ENCODE measurements around the gene GPC6.

The GPC6 gene

GRCh38 chr13:93744886-93745285, 518.3 kb downstream of the GPC6 start:
- DNase-seq (ENCODE audit: low spot score), result no peak

- DNase-seq (ENCODE audit: low spot score), result no peak
Observed at GRCh38 chr13:93745884-93746283, 519.3 kb downstream of the GPC6 start.

DNA sequence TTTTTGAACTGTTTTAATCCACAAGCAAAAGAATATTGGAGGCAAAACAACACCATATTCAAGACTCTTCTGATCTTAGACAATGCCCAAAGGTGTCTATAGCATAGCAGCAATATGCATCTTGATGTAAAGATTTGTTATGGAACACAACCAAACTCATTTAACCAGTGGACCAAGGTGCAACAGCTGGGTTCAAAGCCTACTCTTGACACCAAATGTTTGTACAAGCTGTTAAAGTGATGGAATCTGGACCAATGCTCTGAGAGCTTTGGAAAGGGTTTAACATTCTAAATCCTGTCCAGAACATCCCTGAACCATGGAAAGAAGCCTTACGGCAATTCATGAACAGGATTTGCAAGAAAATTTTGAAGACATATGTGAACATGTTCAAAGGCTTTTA, 520.0 kb downstream of the GPC6 start:
- DNase-seq (ENCODE audit: low spot score), result no peak

DNA sequence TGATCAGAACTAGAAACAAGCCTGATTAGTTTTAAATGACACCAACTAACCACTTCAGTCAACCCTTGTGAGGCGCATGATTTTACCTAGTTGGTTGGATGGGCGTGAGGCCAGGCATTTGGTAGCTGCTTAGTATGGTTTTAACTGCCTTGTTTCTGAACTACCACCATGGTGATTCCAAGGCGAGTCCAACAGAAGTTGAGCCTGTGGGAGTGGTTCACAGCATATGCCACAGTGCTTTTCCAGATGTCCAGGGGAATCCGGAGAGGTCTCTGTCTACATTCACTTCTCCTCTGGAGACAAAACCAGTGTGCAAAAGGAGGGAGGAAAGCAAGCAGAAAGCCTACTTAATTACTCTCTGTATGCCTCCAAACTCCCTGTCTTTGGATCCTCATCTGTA, 524.1 kb downstream of the GPC6 start:
- no peak for DNase-seq (ENCODE audit: low spot score)

DNA sequence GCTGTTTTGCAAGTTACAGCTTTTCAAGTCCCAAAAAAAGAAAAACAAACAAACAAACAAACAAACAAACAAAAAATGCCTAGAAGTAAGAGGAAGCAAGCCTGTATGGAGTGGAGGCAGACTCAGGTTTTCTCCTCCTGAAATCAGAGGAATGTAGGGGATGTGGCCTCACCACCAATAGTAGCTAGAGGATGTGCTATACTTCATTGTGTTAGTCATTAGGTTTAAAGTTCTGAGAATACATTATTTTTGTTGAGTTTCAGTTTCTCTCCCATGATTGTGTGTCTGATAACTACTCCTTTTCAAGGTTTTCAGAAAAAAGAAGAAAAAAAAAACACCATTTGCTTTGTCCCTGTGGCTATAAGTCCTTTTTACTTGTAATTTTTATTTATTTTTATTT, 524.5 kb downstream of the GPC6 start:
- DNase-seq (ENCODE audit: low spot score), result no peak

GRCh38 chr13:93752541-93752940, 525.9 kb downstream of the GPC6 start:
- DNase-seq (ENCODE audit: low spot score), result no peak

DNA sequence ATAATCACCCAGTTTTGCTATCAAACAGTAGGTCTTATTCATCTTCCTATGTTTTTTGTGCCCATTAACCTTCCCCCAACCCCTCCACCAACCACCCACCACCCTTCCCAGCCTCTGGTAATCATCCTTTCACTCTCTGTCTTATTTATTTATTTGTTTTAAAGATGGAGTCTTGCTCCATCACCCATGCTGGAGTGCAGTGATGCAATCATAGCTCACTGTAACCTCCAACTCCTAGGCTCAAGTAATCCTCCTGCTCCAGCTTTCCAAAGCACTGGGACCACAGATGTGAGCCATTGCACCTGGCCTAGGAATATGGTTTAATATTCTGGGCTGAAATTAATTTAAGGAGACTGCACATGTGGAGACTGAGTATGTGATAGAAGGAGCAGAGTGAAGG, 527.0 kb downstream of the GPC6 start:
- DNase-seq (ENCODE audit: low spot score), result no peak

DNA sequence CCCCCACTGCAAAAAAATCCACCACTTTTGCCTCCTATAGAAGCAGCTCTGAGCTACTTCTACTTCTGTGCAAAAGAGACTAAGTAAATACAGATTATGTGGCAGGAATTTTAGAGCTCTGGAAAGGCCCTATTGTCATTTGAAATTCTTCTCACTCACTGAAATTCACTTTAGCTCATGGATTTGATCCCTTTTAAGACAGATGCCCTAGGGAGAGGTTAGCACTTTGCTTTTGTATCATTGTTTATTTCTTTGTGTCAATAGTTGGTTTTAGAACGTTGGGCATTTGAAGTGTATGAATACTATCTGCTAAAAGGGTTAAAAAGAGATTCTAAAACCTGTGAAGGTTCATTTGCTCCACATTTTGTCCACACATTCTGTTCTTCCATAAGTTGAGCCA, 528.7 kb downstream of the GPC6 start:
- no peak for DNase-seq (ENCODE audit: low spot score)

DNA sequence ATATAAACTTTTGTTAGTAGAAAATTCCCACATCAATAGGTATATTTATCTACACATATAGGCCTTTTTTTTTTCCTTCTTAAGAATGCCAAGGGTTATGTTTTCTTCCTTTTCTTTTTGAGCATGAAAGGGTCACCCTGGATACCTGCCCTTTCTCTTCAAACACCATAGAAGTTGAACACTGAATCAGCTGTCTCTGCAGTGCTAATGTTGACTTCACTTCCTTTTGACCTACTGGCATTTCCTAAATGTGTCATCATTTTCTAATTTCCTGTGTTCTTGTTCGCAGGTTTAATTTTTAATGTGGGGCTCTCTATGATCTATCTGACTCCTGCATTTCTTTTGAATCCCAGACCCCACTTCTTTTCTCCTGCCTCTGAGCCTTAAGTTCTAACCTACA, 532.0 kb downstream of the GPC6 start:
- DNase-seq (ENCODE audit: low spot score), result no peak

DNA sequence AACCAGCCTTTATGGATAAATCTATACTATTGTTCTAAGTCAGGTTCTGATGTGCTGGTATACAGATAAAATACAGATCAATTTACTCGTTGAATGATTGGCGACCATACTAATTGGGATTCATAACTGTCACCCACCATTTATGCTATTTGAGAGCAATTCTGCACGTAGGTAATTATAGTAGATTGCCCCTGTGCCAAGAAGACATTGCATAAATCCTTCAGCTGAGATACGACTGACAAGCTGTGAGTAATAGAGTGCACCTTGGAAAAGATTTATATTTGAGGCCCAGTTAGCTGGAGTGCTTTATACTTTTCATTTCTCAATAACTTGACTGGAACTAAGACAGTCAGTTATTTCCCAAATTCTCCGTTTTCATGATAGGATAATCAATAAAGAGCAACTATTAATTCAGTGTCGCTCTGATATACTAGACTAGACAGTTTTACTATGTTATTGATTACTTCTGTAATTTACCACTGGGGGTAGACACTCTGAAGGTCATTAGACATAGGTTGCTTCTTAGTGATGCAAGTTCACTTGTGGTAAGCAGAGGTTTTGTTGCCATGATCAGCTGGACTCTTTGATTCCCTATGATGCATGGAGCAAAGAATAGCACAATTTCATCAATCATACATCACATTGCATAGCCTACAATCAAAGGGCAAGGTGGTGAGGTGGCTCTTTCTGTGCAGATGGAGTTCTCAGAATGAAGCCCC, 536.3 kb downstream of the GPC6 start:
- DNase-seq (ENCODE audit: low spot score), result no peak

GRCh38 chr13:93765062-93765461, 538.5 kb downstream of the GPC6 start:
- no peak for DNase-seq (ENCODE audit: low spot score)

GRCh38 chr13:93765811-93766210, 539.2 kb downstream of the GPC6 start:
- no peak for DNase-seq (ENCODE audit: low spot score)

GRCh38 chr13:93766719-93767118, 540.1 kb downstream of the GPC6 start:
- DNase-seq (ENCODE audit: low spot score), result no peak

DNA sequence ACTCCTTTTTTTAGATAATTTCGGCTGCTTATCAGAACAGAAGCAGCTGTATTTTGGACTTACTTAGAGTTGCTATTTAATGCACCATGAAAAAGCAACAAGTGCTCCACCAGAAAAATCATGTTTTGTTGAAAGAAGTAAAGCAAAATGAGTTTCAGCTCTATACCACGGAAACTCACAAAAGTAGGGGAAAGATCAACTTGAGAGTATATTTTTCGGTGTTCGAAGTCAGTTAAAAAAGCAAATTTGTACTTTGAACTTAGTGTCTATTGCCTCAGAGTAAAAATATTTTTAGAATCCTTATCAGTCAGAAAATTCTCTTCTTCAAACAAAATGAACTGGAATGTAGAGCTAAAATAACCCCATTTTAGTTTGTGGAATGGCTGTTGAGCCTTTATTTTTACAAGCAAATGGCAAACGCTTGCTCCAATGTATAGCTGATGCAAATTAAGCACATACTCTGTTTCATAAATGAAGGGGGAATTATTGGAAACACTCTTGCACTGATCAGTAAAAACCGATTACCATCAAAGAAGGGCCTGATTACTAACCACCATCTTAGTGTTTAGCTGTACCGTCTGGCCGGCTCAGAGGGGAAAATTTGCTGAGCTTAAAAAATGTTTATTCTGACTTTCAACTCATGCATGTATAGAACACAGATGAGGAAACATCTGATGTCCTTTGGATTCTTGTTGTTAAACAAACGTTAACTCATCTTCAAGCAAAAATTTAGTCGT, 540.7 kb downstream of the GPC6 start:
- DNase-seq (ENCODE audit: low spot score), result no peak

- DNase-seq (ENCODE audit: low spot score), result no peak
Observed at GRCh38 chr13:93767917-93768409, 541.4 kb downstream of the GPC6 start.

DNA sequence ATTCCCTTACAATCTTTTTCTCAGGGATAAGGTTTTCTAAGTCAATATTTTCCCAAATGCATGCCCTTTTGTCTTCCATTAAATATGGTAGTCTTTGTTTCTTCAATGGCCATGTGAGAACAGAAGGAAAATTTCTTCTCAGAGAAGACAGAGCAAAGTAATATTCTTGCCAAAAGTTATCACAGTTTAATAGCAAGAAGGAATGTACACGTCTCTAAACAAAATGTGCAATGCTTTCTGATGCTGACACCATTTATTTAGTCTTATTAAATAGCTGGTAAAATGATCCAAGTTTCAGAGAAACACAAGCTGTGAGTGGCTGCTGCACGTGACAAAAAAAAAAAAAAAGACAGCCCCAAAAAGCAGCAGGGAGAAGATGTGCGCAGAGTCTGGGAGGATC, 542.5 kb downstream of the GPC6 start:
- no peak for DNase-seq (ENCODE audit: low spot score)

DNA sequence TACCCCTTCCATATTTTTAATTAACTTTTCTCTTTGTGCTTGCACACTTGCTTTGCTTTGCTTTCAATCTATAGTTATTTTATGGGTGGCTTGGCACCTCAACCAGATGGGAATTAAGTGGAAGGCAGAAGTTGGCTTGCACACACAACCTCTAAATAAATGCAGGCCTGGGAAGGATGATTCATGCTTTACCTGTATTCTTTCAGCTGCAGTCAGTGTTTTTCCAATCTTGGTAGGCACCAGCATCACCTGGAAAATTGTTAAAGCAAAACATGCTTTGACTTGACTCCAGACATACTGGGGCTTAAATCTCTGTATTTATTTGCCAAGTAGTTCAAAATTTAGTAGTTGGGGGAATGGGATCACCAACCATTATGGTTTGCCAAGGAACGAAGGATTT, 543.0 kb downstream of the GPC6 start:
- DNase-seq (ENCODE audit: low spot score), result no peak

DNA sequence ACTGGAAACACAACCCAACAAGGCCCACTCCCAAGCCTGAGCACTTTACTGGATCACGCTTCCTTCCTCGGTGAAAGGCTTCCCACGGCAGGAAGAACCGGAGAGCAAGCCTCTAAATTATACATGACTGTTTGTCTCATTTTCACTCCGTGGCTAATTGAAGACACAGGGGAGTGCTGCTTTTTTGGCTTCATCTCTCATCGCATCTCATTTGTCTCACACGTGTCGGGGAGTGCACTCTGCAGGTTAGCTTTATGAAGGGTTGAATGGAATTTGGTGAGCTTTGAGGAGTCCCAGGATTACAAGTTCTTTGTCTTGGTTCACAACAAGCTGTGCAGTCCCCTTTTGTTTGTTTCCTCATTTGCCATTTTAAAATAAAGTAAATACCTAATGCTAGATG, 544.6 kb downstream of the GPC6 start:
- DNase-seq (ENCODE audit: low spot score), result no peak

DNA sequence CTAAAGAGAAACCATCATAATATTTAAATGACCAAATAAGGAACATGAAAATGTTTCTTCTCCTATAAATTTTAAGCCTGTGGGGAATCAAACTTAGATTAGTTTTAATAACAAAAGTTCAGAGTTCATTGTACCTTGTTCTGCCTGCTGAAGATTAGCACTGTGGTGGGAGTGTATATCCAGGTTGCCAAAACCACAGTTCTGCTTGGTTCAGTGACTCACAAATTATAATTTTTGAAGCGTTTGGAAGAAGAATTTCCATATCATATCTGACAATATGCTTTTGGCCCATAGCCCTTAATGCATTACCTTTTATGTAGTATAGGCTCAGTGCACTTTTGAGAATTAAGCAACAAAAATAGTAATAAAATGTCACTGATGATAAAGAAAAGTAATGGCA, 545.2 kb downstream of the GPC6 start:
- DNase-seq (ENCODE audit: low spot score), result no peak

DNA sequence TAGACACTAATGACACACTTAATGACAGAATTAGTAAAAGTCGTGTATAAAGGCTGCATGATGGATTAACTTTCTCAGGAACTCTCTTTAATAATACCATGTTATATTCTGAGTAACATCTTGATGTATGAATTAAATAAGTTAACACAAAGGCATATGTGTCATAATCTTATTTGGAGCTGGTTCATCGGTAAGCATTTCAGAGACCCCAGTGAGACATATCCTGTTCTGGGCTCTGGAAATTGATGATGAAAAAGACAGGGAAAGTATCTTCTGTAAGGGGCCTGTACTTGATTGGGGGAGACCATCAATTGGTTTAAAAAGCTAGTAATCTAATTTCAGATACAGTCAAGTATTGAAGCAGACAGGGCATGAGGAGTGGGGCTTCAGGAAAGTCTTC, 547.9 kb downstream of the GPC6 start:
- no peak for DNase-seq (ENCODE audit: low spot score)

GRCh38 chr13:93775027-93775426, 548.4 kb downstream of the GPC6 start:
- DNase-seq (ENCODE audit: low spot score), result no peak

- DNase-seq (ENCODE audit: low spot score), result no peak
Observed at GRCh38 chr13:93775507-93776108, 549.0 kb downstream of the GPC6 start.

DNA sequence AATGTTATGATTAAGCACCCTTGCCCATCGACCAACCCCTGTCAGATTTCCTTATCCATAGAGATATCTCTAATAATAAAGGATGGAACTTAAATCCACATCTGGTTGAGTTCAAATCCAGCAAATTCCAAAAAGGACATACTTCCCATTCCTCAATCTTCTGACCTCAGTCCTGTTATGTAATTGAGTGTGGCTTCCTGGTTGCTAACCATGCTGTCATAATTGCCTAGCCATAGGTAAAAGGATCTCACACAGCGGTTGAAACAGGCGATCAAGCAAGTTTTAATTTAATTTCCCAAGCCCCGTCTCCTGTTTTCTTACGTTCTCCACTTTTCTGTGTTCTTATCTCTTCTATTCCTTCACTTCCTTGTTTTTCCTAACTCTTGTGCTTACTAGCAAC, 550.3 kb downstream of the GPC6 start:
- no peak for DNase-seq (ENCODE audit: low spot score)
